Spinal cord (tissue), 10 donors: ENCODE results near the gene ANKRD53. TPM values are rescaled to one million over a fixed set of nuclear protein-coding genes. Genes with fewer than 3 reads are reported as not detected.
"Not testable (repeated sequence)": the region's sequence is repeated elsewhere in the genome, so short reads cannot be mapped to it uniquely, and the experiment has no call there.

Experiments
- DNase-seq, 6 donors: peaks; one replicate each; pipeline versions ENCODE4 v3.0.0 to v3.0.0-alpha.2; 2013 to 2015; ENCODE audit warnings: low spot score in 6 of 6, low read depth in 4 of 6
- H3K27ac ChIP-seq: one replicate; pipeline ENCODE4 v1.5.1; 2013; ENCODE audit warnings: low read depth, low read length, control low read depth
- H3K27me3 ChIP-seq: one replicate; pipeline ENCODE4 v1.6.1; 2013; ENCODE audit warnings: low read length; ENCODE audit not compliant: control insufficient read depth, insufficient read depth
- H3K36me3 ChIP-seq: one replicate; pipeline ENCODE4 v1.6.1; 2013; ENCODE audit warnings: low read length; ENCODE audit not compliant: control insufficient read depth, insufficient read depth
- H3K4me1 ChIP-seq: one replicate; pipeline ENCODE4 v1.6.1; 2013; ENCODE audit warnings: low read length; ENCODE audit not compliant: control insufficient read depth, insufficient read depth
- H3K4me3 ChIP-seq: one replicate; pipeline ENCODE4 v1.5.1; 2013; ENCODE audit warnings: low read depth, low read length, control low read depth
- H3K9me3 ChIP-seq: one replicate; pipeline ENCODE4 v1.6.1; 2013; ENCODE audit warnings: low read length; ENCODE audit not compliant: control insufficient read depth, insufficient read depth
- WGBS: methylation state at CpG from one replicate; pipeline ENCODE4 v1.1.5; 2013; ENCODE audit warnings: missing lambda C conversion rate; ENCODE audit not compliant: insufficient coverage; 5-methylcytosine and 5-hydroxymethylcytosine counted together
- polyA plus RNA-seq, 2 donors: library from polyadenylated mRNA; unstranded; fragments of 120-200 nt; gene quantifications; one replicate each; pipeline ENCODE4 v1.2.1, GENCODE V29; 2013; ENCODE audit not compliant: insufficient read length in 2 of 2
- total RNA-seq, 2 donors: library from RNA; depleted of rRNA in 1 of 2; stranded (reverse); fragments of 120-200 nt in 1 of 2; fragments of >200 nt in 1 of 2; gene quantifications; one replicate each; pipeline versions ENCODE4 v1.2.3 to v1.2.4, GENCODE V29; 2013 to 2014
- donor health status: healthy.

ANKRD53 gene
- total and polyA plus RNA-seq, 4 donors: 0.69 to 6.8 (median 3.7) TPM

- not testable (repeated sequence) for H3K9me3 ChIP-seq, H3K27ac ChIP-seq, H3K27me3 ChIP-seq, H3K36me3 ChIP-seq, H3K4me3 ChIP-seq, DNase-seq
- no CpG with 5 or more reads among the region's 4 CpGs for WGBS
- peaks cover 19% of the 10 kb centered on the region for H3K4me1 ChIP-seq
Observed at GRCh38 chr2:70998885-70999284, 20.5 kb downstream of the ANKRD53 start.

GRCh38 chr2:70999362-70999761, 20.9 kb downstream of the ANKRD53 start:
- H3K27ac ChIP-seq: no peak overlapping the region
- DNase-seq: no peak
- H3K9me3 ChIP-seq: no peaks in the 10 kb centered on the region
- H3K4me3 ChIP-seq: no peak overlapping the region
- WGBS: 75% methylated on average over 2 of the region's 2 CpGs
- no peaks in the 10 kb centered on the region for H3K36me3 ChIP-seq
- H3K27me3 ChIP-seq: no peaks in the 10 kb centered on the region
- peaks cover 16% of the 10 kb centered on the region for H3K4me1 ChIP-seq

- not testable (repeated sequence) for H3K9me3 ChIP-seq, H3K4me3 ChIP-seq, DNase-seq, H3K27me3 ChIP-seq, H3K36me3 ChIP-seq, H3K27ac ChIP-seq
- WGBS: 98% methylated on average over 8 of the region's 10 CpGs
- H3K4me1 ChIP-seq: peaks cover 16% of the 10 kb centered on the region
Observed at GRCh38 chr2:70999931-71000330, 21.5 kb downstream of the ANKRD53 start.

GRCh38 chr2:71000780-71001591, 22.6 kb downstream of the ANKRD53 start:
- DNase-seq: peak in 3 of 6 donors; percentile 24 to 71 (median 63)
- WGBS: 19% methylated on average over 15 of the region's 21 CpGs
- peaks cover 10% of the 10 kb centered on the region for H3K4me1 ChIP-seq
- no peaks in the 10 kb centered on the region for H3K36me3 ChIP-seq
- H3K4me3 ChIP-seq: peak overlapping the region; percentile 26
- H3K27me3 ChIP-seq: no peaks in the 10 kb centered on the region
- H3K9me3 ChIP-seq: no peaks in the 10 kb centered on the region
- H3K27ac ChIP-seq: no peak overlapping the region

- H3K36me3 ChIP-seq: no peaks in the 10 kb centered on the region
- H3K4me3 ChIP-seq: no peak overlapping the region
- H3K4me1 ChIP-seq: peaks cover 10% of the 10 kb centered on the region
- H3K27me3 ChIP-seq: no peaks in the 10 kb centered on the region
- H3K27ac ChIP-seq: no peak overlapping the region
- WGBS: no CpG with 5 or more reads among the region's 5 CpGs
- H3K9me3 ChIP-seq: no peaks in the 10 kb centered on the region
- no peak for DNase-seq
Observed at GRCh38 chr2:71001592-71001927, 23.1 kb downstream of the ANKRD53 start.

GRCh38 chr2:71001981-71002570, 23.6 kb downstream of the ANKRD53 start:
- H3K36me3 ChIP-seq: no peaks in the 10 kb centered on the region
- DNase-seq: peak in 1 of 6 donors; percentile 62

GRCh38 chr2:71003396-71003795, 25.0 kb downstream of the ANKRD53 start:
- Histone ChIP-seq H3K9me3 (no peaks in the 10 kb centered on the region), H3K36me3 (no peaks in the 10 kb centered on the region), H3K4me1 (peaks cover 10% of the 10 kb centered on the region), H3K27me3 (no peaks in the 10 kb centered on the region), H3K4me3 (no peak overlapping the region), H3K27ac (no peak overlapping the region)
- WGBS: 90% methylated on average over 6 of the region's 6 CpGs
- DNase-seq: no peak

More at GRCh38 chr2:71001981-71002570, 23.6 kb downstream of the ANKRD53 start:
- no peaks in the 10 kb centered on the region for H3K27me3 ChIP-seq
- peaks cover 10% of the 10 kb centered on the region for H3K4me1 ChIP-seq
- WGBS: 19% methylated on average over 7 of the region's 11 CpGs
- no peaks in the 10 kb centered on the region for H3K9me3 ChIP-seq
- H3K4me3 ChIP-seq: no peak overlapping the region
- no peak overlapping the region for H3K27ac ChIP-seq

GRCh38 chr2:71003966-71004755, 25.7 kb downstream of the ANKRD53 start:
- Histone ChIP-seq H3K27me3 (no peaks in the 10 kb centered on the region), H3K27ac (no peak overlapping the region), H3K36me3 (no peaks in the 10 kb centered on the region), H3K9me3 (no peaks in the 10 kb centered on the region), H3K4me3 (no peak overlapping the region), H3K4me1 (peaks cover 10% of the 10 kb centered on the region)
- 89% methylated on average over 10 of the region's 11 CpGs for WGBS
- DNase-seq: no peak

- Histone ChIP-seq H3K36me3 (no peaks in the 10 kb centered on the region), H3K27ac (no peak overlapping the region), H3K9me3 (no peaks in the 10 kb centered on the region), H3K4me1 (peaks cover 10% of the 10 kb centered on the region), H3K27me3 (no peaks in the 10 kb centered on the region), H3K4me3 (no peak overlapping the region)
- no peak for DNase-seq
- WGBS: 92% methylated on average over 6 of the region's 6 CpGs
Observed at GRCh38 chr2:71004857-71005256, 26.4 kb downstream of the ANKRD53 start.
